ENCODE results near the gene EDC3.
"Not testable (repeated sequence)": the region's sequence is repeated elsewhere in the genome, so short reads cannot be mapped to it uniquely, and the experiment has no call there.

Gene EDC3

DNA sequence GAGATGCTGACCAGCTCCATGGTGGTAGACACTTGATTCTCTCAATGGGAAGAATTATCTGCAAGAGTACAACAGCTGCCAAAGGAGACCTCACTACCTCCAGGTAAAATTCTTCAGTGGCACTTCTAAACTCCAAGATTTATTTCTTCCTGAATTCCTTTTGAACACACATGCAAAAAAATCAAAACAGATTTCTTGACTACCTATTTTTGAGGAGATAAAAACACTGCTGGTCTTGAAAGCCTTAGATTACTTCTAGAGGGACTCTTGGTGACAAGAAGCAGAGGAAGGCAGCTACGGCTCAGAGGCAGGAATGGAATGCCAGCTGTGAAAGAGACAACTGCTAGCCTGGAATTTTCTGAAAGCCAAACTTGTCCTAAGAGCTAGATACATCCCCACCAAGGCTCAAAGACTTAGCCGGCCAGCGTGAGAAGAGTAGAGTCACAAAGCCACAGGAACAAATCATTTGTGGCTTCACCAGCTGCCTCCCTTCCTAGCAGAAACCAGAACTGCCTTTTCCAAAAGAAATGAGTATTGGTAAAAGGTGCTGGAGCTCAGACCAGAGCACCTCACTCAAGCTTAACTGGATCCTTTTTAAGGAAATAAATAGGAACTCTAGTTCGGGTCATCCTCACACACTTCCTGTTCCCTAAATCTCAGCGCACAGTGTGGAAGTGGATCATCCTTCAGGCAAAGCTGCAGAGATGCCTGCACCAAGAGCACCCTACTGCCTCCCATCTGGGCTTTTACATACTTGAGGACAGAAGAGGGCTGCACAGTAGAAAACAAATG, 47.6 kb downstream of the EDC3 start:
- no peak for DNase-seq

DNA sequence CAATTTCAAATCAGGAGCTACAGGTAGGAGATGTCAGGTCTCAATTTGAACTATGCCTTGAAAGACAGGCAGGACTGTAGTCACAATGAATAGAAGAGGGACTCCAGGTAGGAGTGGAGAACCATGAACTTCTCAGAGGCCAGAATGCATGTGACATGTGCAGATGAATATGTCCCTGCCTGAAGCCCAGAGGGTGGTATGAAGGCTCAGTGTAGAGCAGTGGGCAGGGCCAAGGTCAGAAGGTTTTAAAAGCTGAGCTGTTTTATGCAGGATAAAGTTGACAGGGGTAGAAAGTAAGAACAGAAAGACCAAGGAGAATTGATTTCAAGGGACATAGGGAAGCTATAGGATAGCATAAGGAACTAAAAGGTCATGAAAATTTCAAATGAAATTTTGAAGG, 49.3 kb downstream of the EDC3 start:
- DNase-seq, result no peak

DNA sequence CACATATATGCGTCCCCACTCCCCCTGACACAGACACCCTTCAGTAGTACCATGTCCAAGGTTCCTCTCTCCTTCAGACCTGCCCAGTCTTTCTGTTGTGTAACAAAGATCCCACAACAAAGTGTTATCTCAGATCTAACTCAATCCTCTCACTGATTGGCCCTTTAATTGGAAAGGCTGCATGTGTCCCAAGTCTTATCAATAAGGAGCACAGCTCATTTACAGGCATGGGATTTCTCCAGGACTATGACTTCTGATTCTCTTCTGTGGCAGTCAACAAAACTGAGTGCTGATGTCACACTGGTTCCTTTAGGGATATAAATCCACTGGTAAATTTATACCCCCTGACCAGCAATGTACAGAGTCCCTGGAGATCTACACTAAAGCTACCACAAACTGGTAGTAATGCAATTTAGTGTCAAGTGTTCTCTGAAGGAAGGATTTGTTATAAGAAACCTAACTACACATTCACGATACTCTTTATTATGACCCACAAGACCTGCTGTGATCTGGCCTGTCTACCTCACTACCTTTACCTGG, 52.1 kb downstream of the EDC3 start:
- no peak for DNase-seq

DNA sequence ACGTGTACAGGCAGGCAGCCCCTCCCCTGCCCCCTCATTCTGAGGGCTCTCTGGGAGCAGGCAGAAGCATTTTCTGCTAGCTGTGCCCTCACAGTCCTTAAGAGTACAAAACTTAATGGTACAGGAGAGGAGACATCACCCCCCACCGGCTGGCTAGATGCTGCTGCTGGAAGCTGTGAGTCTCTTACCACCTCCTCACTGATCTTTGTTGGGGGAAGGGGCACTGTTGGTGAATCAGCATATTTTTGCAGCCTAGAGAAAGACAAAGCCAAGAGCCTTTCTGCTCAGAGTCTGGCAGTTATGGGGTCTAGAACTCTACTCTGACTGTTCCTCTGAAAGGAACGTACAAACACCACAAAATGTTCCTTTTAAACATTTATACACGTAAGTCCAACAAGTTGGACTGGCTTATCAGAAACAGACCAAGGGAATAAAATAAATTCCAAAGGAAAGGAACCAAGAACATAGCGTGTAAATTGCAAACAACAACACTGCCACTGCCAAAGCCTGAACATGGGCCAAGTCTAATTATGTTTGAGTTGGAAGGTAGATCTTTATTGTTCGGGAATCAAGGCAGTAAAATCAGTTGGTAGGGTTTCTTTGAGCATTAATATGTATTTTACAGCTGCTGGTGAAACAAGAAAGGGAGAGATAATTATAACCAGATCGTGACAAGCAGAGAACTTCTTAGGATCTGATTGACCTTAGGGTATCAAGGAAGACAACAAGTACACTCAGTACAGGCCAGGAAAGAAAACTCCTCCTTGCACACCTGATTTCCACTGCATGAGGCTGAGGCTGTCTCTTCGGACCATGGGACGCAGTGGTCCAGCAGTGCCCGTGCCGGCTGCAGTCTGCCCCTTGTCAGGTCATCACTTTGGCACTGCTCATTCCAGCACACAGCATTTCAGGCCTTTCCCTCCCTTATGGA, 52.8 kb downstream of the EDC3 start:
- no peak for DNase-seq

DNA sequence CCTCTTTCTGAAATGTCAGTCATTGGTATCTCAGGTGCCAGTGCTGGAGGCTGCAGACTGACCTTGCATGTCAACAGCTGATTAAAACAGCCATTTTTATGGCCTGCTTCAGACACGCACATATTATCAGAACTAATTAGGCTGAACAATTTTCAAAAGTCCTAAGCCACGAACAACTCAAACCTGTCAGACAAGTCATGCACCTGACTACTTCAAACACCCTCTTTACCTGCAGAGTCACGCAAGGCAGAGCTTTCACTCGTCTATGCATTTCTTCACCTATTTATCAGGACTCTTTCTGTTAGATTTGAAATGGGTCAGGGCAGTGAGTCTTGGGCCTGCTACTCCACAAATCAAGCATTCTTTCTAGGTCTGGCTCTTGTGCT, 53.5 kb downstream of the EDC3 start:
- DNase-seq, result no peak

DNA sequence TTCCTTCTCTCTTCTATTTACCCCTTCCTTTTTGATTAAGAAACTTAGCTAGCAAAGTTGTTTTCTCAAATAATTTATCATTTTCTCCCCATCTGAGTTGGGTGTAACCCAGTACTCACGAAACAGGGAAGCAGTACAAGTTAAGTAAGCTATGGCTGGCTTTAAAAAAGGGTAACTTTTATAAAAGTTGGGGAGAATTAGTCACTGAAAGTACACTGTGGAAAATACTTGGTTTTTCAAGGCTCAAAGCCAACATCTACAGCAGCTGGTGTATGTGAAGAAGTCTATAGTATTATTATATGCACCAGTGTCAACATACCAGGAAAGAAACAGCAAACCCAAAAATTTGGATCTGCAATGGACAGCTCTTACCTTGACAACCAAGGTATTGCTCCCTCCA, 54.7 kb downstream of the EDC3 start:
- no peak for DNase-seq

DNA sequence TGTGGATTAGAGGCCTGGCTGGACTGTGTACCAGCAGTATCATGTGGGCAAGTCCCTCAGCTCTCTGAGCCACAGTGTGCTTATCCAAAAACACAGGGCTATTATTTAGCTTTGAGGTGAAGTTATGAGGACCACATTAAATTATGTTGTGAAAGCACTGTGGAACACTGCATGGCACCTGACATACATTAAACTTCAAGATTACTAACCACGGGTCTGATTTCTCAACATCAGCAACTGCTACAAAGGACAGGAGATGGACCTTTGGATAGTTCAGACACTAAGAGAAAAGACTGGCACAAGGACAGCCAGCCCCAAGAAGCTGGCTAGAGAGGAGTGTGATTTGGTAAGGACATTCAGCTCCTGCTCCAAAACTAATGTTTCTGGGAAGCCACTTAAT, 58.8 kb downstream of the EDC3 start:
- DNase-seq, result no peak

DNA sequence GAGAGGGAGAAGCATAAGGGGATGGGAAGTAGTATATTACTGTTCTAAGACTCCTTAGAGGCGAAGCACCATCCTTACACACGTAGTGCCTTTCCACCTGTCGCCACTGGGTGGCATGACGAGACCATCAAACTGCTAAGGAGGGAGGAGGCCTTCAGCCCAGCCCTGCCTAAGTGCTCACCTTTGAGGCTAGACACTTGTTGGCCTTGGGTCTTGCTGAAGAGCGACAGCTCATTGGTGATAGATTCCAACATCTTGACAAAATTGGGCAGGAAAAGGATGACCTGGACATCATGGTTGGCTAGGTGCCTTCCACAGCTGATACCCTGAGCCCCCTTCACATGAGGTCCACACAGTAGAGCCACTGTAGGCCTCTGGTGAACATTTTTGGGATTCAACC, 60.6 kb downstream of the EDC3 start:
- DNase-seq, result peak; percentile 77

DNA sequence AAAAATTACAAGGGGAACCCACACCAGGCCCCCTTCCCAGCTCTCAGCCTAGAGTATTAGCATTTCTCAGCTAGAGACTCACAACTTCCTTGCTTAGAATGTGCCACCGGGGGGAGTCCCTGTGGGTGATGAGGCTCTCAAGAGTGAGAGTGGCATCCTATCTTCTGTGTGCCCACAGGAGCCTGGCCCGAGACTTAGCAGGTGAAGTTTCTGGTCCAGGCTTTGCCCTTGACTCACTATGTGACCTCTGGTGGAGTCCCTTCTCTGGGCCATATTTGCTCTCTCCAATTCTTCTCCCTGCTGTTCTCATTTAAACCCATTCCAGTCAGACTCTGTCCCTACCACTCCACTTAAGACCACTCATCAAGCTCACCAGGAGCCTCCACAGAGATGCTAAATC, 62.0 kb downstream of the EDC3 start:
- DNase-seq, result no peak

DNA sequence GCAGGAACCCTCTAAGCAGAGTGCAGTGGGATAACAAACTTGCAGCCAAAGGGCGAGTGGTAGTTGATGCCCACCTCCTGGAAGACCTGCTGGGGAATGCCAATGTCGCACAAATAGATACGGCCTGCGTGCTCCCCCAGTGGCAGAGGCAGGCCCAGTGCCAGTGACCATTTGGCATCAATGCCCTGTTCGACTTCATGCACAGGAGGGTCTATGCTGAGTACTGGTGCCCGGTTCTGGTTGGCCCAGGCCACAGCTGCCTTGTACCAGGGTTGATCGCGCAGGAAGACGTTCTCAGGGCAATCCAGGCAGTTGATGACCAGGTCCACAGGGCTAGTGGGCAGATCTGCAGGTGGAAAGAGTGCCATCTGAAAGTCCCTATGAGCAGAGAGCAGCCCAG, 63.2 kb downstream of the EDC3 start:
- no peak for DNase-seq

DNA sequence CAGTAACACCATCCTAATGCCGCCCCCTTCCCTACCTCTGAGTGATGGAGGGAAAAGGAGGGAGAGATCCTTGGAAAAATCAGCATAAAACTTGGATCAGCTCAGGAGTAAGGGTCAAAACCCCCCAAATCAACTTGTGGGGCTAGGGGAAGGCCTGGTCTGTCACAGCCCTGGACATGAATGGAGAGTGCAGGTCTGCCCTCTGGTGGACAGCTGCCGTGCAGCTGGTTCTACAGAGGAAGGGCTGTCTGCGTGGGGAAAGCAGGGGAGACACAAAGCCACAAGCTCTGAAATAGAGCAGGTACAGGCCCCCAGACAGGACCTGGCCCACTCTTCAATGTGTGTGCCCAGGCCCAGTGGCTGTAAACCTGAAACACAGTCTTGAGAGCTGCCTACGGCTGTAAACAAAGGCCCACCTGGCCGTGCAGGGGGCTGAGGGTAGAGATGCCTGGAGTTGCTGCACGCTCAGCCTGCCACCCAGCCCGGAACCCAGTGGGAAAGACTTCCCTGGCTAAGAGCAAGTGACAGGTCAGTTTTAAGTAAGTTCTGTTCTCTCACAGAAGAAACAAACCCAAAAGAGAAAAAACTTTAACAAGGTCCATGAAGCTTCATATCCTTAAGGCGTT, 63.8 kb downstream of the EDC3 start:
- DNase-seq, result peak; percentile 61

DNA sequence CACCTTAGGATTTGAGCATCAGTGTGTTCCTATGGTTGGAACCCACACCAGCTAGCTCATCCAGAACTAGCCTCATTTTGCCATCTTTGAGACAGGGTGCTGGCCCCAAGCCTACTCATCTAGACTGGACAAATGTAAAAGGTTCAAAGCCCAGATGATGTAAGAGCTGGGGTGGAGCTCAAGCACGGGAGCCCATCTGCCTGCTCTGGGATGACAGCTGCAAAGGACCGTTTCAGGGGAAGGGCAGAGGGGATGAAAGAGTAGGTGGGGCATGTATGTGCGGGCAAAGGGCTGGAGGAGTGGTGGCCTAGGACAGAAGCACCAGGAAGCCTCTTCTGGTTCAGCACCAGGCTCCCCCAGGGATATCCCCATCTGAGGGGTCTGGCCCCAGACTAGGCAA, 64.4 kb downstream of the EDC3 start:
- no peak for DNase-seq

DNA sequence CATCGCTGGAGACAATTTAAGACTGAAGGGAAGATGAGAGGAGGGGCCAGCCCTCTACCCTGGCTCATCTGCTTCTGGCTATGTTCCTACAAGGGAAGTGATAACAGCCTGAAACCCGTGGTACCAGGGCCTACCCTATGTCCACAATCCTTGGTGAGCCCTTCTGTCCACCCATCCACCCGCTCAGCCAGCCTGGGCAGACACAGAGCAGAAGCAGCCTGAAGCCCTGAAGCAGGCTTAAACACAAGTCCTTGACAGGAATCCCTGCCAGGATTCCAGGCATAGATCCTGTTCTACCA, 64.8 kb downstream of the EDC3 start:
- DNase-seq, result no peak

DNA sequence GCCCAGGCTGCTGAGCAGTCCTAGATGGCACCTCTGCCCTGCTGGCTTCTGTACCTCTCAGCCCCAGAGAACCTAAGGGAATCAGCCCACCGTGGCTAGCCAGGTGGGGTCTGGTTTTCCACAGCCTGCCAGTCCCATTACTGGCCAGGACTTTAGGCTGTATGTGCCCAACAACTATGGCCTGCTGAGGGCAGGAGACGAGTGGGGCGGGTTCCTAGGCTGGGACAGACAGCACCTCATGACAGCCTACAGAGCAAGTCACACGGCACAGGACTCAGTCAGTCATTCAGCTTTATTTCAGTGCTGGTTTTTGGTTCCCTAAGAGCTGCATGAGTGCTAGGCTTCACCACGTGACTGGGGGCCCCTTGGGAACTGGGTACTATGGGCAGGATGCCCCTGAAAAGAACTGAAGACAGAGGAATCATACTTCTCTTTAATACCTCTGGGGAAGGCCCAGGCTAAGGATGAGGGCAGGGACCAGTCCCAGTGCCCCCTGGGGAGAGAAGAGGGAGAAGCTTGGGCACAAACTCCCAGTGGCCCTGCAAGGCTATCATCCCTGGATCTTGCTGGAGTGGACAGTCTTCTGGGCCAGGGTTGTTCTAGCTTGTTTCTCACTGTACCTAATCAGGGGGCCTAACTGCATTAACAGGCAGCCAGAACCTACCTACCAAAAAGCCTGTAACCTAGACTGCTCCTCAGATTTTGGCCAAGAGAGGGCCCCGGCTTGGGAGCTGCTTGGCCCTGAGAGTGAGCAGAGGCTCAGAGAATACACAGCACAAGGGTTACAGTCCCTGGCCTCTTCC, 65.3 kb downstream of the EDC3 start:
- DNase-seq, result no peak

DNA sequence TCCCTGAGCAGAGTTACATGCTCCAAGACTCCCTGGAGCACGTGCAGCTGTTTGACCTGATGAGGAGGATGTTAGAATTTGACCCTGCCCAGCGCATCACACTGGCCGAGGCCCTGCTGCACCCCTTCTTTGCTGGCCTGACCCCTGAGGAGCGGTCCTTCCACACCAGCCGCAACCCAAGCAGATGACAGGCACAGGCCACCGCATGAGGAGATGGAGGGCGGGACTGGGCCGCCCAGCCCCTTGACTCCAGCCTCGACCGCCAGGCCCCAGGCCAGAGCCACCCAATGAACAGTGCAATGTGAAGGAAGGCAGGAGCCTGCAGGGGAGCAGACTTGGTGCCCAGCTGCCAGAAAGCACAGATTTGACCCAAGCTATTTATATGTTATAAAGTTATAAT, 66.1 kb downstream of the EDC3 start:
- not testable (repeated sequence) for DNase-seq

DNA sequence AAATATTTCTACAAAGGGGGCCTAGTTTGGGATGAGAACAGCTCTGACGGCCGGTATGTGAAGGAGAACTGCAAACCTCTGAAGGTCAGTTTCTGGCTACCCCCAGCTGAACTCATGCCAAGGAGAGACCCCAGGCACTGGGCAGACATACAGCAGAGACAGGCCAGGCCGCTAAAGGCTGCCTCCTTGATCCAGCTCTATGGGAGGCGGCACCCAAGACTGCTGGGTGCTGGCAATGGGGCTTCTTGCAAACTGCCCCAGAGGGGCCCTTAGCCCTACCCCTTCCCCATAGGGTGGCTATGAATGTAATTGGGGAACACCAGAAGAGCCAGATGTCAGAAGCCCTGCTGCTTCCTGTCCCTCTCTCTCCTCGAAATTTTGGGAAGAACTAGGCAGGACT, 66.9 kb downstream of the EDC3 start:
- no peak for DNase-seq

DNA sequence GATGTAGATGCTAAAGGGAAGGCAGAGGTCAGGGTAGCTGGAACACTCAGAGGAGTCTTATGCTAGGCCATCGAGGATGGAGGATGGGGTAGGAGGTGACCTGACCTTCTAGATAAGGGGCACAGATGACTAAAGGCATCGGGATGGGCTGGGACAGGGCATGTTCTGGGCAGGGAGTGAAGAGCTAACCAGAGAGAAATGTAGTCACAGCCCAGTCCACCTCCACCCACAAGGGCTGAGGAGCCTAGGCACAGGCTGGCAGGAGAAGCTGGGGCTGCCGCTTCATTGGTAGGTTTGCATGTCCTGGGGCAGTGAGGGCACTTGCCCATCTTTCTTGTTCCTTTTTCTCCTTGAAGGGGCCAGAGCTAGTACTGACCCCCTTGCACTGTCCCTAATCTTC, 67.6 kb downstream of the EDC3 start:
- DNase-seq, result no peak

DNA sequence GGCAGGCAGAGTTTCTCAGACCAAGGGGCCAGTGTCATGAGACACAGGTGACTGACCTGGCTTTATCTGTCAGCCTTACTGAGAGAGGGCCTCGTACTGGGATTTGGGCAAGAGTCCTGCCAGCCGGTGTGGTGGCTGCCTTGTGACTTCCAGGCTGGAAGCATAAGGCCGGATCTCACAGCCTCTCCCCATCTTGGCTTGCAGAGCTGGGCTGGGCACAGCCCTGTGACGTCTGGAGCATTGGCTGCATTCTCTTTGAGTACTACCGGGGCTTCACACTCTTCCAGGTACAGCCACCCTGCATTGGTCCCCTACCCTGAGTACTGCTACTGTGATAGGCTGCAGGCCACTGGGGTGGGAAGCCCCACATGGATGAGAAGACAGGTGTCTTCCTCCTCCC, 68.1 kb downstream of the EDC3 start:
- no peak for DNase-seq

DNA sequence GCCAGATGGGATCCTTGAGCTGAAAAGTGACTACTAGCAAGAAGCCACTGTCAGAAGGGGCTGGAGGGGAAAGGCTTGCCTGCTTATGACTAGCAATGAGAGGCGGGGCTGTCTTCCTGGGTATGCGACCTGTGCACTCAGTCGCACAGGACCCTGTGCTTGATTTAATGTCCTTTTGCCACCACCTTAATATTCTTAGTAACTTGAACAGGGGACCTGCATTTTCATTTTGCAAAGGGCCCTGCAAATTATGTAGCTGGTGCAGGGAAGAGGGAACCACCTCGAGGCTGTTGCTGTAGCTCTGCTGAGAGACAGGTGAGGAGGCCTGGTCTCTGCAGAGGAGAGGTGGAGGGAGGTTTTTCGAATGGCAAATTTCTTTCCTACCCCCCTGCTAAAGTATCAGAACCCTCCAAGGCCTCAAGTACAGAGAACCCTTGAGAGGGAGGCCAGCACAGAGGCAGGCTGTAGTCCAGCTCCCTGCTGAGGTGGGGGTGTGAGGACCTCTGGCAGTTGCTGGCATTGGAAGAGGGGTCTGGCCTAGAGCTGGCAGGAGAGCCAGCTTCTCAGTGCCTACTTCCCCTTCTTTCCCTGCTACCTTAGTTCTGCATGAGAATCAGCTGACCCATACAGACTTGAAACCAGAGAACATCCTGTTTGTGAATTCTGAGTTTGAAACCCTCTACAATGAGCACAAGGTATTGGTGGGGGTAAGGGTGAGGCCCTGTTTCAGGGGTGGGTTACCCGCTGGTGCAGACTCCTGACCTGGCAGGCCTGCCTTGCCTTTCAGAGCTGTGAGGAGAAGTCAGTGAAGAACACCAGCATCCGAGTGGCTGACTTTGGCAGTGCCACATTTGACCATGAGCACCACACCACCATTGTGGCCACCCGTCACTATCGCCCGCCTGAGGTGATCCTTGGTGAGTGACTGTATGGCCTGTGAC, 68.8 kb downstream of the EDC3 start:
- no peak for DNase-seq

DNA sequence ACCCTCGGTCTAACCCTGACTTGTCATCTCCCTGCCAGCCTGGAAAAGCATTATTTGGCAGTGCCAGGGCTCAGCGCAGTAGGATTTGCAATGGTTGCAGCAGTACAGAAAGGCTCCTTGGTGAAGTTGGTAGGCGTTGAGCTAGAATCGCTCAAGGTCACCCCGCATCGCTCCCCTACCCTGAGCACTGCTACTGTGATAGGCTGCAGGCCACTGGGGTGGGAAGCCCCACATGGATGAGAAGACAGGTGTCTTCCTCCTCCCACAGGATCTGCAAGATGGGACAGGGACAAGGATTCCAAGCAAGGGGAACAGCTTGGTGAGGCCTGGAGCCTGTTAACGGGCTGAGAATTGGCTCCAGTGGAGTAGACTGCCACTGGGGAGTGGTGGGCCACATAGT, 69.5 kb downstream of the EDC3 start:
- no peak for DNase-seq

DNA sequence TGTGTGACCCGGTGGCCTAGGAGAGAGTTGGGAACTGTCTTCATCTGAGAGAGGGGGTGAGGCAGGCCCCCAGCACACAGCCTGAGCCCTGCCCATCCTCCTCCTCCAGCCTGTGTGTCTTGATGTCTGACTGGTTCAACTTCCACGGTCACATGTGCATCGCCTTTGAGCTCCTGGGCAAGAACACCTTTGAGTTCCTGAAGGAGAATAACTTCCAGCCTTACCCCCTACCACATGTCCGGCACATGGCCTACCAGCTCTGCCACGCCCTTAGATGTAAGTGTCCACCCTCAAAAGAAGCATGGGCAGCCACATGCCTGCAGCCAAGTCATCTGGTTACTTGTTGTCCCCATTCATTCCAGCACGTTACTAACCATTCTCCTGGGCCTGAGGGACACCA, 70.1 kb downstream of the EDC3 start:
- DNase-seq, result no peak
